Posterior cingulate gyrus (tissue), 11 donors: ENCODE data around the gene CUBN.

Experiments used
- DNase-seq, 10 donors: peaks; one replicate each; pipeline versions ENCODE4 v3.0.0 to v3.0.0-alpha.2; 2020 to 2021; ENCODE audit warnings: mixed read lengths in 3 of 10
- intact Hi-C: fragments of 100-400 bp; cut with DNase I; formaldehyde crosslinking; loops from one replicate; pipeline ENCODE4 v1.15.1; 2023

The CUBN gene

GRCh38 chr10:16894821-16895220, 234.8 kb downstream of the CUBN start:
- DNase-seq = no peak
- intact Hi-C loops = no loop called here

- DNase-seq = no peak
- intact Hi-C loops = no loop called here
Measured at GRCh38 chr10:16893664-16894063, 235.9 kb downstream of the CUBN start.

GRCh38 chr10:16891375-16892313, 238.0 kb downstream of the CUBN start:
- intact Hi-C loops = no loop called here
- peak in 3 of 10 donors; percentile 15 to 26 (median 18) for DNase-seq

GRCh38 chr10:16890691-16891090, 238.9 kb downstream of the CUBN start:
- DNase-seq = no peak
- intact Hi-C loops = no loop called here

GRCh38 chr10:16887565-16887964, 242.0 kb downstream of the CUBN start:
- DNase-seq = no peak
- intact Hi-C loops = no loop called here

GRCh38 chr10:16886031-16886430, 243.6 kb downstream of the CUBN start:
- intact Hi-C loops = no loop called here
- DNase-seq = no peak

GRCh38 chr10:16884497-16884896, 245.1 kb downstream of the CUBN start:
- intact Hi-C loops = no loop called here
- DNase-seq = no peak

- intact Hi-C loops = no loop called here
- no peak for DNase-seq
Measured at GRCh38 chr10:16883084-16883483, 246.5 kb downstream of the CUBN start.

GRCh38 chr10:16870331-16870730, 259.3 kb downstream of the CUBN start:
- intact Hi-C loops = no loop called here
- no peak for DNase-seq

- no peak for DNase-seq
- intact Hi-C loops = no loop called here
Measured at GRCh38 chr10:16867990-16868389, 261.6 kb downstream of the CUBN start.

- no peak for DNase-seq
- intact Hi-C loops = no loop called here
Measured at GRCh38 chr10:16867556-16867955, 262.1 kb downstream of the CUBN start.

GRCh38 chr10:16866541-16867275, 262.9 kb downstream of the CUBN start:
- intact Hi-C loops = no loop called here
- no peak for DNase-seq

- intact Hi-C loops = no loop called here
- DNase-seq = no peak
Measured at GRCh38 chr10:16865766-16866165, 263.8 kb downstream of the CUBN start.

- no peak for DNase-seq
- intact Hi-C loops = no loop called here
Measured at GRCh38 chr10:16863766-16864165, 265.8 kb downstream of the CUBN start.

- DNase-seq = no peak
- intact Hi-C loops = no loop called here
Measured at GRCh38 chr10:16857419-16857818, 272.2 kb downstream of the CUBN start.

- intact Hi-C loops = no loop called here
Measured at GRCh38 chr10:16856567-16856966, 273.0 kb downstream of the CUBN start.

GRCh38 chr10:16856092-16856491, 273.5 kb downstream of the CUBN start:
- intact Hi-C loops = no loop called here
- no peak for DNase-seq

More at GRCh38 chr10:16856567-16856966, 273.0 kb downstream of the CUBN start:
- DNase-seq = no peak

GRCh38 chr10:16854623-16855022, 275.0 kb downstream of the CUBN start:
- intact Hi-C loops = no loop called here
- DNase-seq = no peak

GRCh38 chr10:16853809-16854208, 275.8 kb downstream of the CUBN start:
- intact Hi-C loops = no loop called here

GRCh38 chr10:16853201-16853600, 276.4 kb downstream of the CUBN start:
- intact Hi-C loops = no loop called here
- DNase-seq = no peak

More at GRCh38 chr10:16853809-16854208, 275.8 kb downstream of the CUBN start:
- no peak for DNase-seq

GRCh38 chr10:16852624-16853023, 277.0 kb downstream of the CUBN start:
- no peak for DNase-seq
- intact Hi-C loops = no loop called here
